Myocyte (in vitro differentiated cells): ENCODE results near the gene SDE2. TPM values are rescaled to one million over a fixed set of nuclear protein-coding genes. Genes with fewer than 3 reads are reported as not detected.
"Not testable (repeated sequence)": the region's sequence is repeated elsewhere in the genome, so short reads cannot be mapped to it uniquely, and the experiment has no call there.

Experiments used
- DNase-seq: peaks from one replicate; pipeline ENCODE4 v3.0.0-alpha.2; 2012; ENCODE audit warnings: low read depth
- total RNA-seq: library from RNA; depleted of rRNA; stranded (reverse); fragments of >200 nt; gene quantifications from 2 replicates; pipeline ENCODE4 v1.2.3, GENCODE V29; 2014

SDE2 gene
- total RNA-seq, 1 donor from 2014 or later = 31.0 TPM

DNA sequence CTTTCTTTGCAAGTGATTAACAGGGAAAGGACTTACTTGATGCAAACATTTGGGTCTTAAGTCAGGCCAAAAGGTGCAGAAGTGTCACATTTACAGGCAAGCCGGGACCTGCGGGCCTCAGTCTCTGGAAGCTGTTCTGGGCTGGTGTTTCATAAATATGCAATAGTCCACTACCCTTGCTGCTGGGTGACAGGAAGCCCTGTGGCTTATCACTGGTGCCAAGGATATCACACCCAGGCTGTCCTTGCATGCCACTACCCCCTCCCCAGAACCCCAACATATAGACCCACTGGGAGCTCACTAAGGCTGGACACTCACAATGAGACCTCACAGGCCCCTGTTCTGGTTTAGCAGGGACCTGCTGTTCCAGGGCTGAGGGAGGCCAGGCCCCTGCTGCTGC lies 54.8 kb downstream of the SDE2 start:
- no peak for DNase-seq

DNA sequence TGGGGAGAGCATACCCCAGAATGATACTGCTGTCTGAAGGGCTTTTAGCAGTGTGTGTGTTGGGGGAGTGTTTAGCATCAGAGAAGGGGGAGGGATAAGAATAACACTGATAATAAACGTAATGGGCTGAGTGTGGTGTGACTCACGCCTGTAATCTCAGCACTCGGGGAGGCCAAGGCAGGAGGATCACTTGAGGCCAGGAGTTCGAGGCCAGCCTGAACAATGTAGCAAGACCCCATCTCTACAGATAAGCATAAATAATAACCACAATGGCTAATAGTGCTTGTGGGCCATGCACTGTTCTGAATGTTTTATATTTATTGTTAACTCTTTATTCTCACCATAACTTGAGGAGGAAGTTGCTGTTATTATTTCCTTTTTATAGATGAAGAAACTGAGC lies 55.6 kb downstream of the SDE2 start:
- no peak for DNase-seq

DNA sequence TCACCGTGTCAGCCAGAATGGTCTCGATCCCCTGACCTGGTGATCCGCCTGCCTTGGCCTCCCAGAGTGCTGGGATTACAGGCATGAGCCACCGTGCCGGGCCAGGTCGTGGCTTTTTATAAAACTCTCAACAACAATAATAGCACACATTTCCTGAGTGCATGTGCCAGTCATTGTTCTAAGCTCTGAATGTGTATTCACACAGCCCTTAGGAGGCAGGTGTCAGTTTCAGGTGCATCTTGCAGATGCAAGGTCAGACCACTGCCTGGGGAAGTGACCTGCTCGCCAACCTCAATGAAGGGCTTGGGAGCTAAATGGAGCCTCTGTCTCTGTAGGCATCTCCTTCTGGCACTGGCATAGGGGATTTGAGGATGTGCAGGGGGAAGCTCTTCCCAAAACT lies 56.6 kb downstream of the SDE2 start:
- DNase-seq = no peak

DNA sequence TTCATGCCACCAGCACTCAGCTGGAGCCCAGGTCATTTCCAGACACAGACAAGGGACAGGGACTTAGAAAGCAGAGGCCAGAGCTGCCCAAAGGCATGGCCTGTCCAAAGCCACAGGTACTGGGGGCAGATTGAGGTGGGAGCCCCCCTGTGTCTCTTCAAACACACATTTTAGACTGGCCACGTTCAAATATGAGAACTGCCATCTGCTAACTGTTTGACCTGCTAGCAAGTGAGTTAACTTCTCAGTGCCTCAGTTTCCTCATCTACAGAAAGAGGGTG lies 57.3 kb downstream of the SDE2 start:
- no peak for DNase-seq

GRCh38 chr1:225941187-225941941 lies 57.8 kb downstream of the SDE2 start, which contains the start of gene LEFTY2:
Gene LEFTY2 (minus strand): TSS chr1:225941220. CDS start chr1:225941140, 80 bp downstream.
- DNase-seq = no peak

- DNase-seq = peak; percentile 16
Observed at GRCh38 chr1:225940385-225941151, 58.6 kb downstream of the SDE2 start.

DNA sequence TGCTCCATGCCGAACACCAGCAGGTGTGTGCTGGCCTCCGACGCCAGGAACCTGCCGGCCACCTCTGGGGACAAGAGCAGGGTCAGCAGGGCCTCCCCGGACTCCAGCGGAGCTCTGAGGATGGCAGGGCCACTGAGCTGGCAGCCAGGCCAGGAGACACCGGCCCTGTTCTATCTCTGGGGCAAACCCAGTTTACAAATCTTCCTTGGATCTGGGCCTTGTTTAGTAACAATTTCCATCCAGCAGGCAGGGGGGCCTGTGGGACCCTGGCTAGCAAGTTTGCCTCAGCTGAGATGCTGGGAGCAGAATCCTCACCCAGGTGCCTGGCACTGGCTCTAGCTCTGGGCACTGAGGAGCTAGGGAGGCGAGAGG lies 59.2 kb downstream of the SDE2 start:
- DNase-seq = not testable (repeated sequence)

DNA sequence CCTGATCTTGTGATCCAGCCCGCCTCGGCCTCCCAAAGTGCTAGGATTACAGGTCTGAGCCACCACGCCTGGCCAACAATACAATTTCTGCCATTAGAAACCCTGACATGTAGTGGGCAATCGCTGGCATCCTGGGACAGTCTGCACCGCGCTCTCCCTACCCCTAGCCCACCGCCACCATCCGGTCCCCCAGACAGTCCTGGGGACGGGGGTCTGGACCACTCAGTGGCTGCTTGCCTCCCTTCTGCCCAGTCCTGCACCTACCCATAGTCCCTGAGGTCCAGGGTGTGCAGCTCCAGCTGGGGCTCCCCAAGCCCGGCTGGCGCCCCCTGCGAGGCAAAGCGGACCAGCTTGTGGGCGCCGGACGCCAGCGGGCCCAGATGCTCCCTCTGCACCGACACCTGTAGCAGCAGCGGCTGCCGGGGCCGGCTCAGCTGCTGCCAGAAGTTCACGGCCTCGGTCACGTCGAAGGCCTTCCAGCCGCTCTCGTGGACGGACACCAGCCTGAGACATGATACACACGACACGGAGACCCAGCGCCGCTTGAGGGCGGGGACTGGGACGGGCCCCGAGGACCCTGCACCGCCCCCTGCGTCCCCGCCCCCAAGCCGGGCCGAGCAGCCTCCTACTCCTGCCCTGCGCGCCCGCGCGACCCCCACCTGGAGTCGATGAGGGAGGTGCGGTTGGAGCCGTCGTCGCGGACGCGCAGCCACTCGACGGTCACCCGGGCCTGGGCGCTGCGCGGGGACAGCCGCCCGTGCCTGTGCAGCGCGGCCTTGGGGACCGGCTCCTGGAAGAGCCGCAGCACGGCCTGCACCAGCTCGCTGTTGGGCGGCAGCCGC lies 59.8 kb downstream of the SDE2 start:
- not testable (repeated sequence) for DNase-seq

DNA sequence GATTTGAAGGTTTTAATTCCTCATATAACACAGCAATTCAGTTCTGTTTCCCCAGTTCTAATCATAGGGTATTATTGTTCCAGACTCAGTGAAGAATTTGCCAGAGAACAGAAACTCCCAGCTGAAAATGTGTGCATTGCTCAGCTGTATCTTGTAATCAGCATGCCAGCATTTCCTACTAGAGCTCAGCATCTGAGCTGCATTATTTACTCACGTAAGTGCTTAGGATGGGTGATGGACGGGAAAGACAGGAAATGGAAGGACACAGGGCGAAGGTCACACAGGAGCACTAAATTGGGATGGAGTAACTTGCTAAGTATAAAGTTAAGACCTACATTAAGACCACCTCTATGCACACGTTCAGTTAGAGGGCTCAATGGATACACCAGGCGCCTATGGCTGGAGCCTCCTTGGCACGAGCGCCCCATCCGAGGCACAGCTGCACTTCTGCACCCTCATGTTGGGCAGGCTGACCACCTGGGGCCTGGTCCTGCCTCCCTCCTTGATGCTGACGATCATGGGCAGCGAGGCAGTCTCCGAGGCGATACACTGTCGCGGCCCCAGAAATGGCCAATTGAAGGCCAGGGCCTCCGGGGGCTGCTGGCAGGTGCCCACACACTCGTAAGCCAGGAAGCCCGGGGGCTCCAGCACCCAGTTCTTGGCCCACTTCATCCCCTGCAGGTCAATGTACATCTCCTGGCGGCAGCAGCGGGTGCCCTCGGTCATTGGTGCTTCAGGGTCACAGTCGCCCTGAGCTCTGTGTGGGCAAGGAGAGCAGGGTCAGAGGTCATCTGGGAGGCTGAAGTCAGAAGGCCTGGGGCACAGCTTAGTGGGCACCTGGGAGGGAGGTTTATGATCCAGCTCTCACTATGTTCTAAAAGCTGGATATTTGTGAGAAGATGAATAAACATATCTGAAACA lies 61.8 kb downstream of the SDE2 start:
- DNase-seq = no peak

DNA sequence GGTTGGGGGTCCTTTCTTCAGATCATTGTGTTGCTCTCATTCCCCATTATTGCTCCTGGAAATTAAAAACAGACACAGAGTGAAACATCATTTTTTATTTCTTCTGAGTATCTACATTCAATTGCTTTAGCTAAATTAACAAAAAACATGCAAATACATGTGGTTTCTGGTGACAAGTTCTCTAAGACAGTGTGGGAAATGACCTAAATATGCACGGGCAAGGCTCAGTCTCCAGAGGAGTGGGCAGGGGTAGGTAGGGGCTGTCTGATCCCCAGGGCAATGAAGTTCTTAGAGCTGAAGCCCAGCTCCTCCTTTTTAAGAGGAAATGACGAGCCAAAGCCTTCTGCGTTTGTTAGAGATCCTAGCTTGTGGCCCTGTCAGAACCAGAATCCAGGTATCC lies 62.6 kb downstream of the SDE2 start:
- DNase-seq = no peak

GRCh38 chr1:225936086-225936485 lies 63.1 kb downstream of the SDE2 start:
- peak; percentile 13 for DNase-seq

DNA sequence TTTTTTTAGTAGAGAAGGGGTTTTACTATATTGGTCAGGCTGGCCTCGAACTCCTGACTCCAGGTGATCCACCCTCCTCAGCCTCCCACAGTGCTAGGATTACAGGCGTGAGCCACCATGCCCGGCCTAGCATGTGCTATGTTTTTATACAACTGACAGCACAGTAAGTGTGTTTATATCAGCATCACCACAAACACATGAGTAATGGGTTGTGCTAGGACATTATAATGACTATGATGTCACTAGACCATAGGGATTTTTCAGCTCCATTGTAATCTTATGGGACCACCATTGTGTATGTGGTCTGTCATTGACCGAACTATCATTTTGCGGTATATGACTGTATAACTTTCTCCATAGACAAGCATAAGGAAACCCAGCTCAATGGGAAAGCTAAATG lies 64.4 kb downstream of the SDE2 start:
- DNase-seq = no peak

DNA sequence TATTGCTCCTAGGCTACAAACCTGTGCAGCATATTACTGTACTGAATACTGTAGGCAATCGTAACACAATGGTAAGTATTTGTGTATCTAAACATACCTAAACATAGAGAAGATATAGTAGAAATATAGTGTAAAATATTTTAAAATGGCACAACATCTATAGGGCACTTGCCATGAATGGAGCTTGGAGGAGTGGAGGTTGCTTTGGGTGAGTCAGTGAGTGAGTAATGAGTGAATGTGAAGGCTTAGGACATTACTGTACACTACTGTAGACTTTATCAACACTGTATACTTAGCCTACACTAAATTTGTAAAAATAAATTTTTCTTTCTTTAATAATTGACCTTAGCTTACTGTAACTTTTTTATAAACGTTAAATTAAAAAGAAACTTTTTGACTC lies 66.1 kb downstream of the SDE2 start:
- DNase-seq = no peak

Other genes with a start within 250 kb of the SDE2 start
- 249 and 277 TPM in 2 replicates for gene SRP9, start 221.5 kb downstream of the SDE2 start, total RNA-seq
- 24.1 and 28.3 TPM in 2 replicates for gene EPHX1, start 189.2 kb downstream of the SDE2 start, total RNA-seq
- gene TMEM63A, start 117.0 kb downstream of the SDE2 start, total RNA-seq = 7.8 and 10.8 TPM in 2 replicates
- 0.08 and 0.21 TPM in 2 replicates for gene LEFTY1, start 110.2 kb downstream of the SDE2 start, total RNA-seq
- 58.1 and 61.4 TPM in 2 replicates for gene PYCR2, start 75.1 kb downstream of the SDE2 start, total RNA-seq
- 0.78 and 1.7 TPM in 2 replicates for gene LEFTY2, start 58.1 kb downstream of the SDE2 start, total RNA-seq
- 288 and 318 TPM in 2 replicates for gene H3-3A, start 63.4 kb upstream of the SDE2 start, total RNA-seq
- 54.6 and 82.4 TPM in 2 replicates for gene ACBD3, start 187.4 kb upstream of the SDE2 start, total RNA-seq
- not detected in 2 replicates for gene MIXL1, start 224.3 kb upstream of the SDE2 start, total RNA-seq